GM12891 (cell line): ENCODE measurements around the gene NBAS.
A peak's percentile ranks its signal among the peaks of the same experiment; 100 is the strongest.

Experiments used
- DNase-seq: peaks from one replicate; pipeline ENCODE4 v3.0.0; 2011; ENCODE audit warnings: low spot score; ENCODE audit not compliant: insufficient read length
- FAIRE-seq: peaks from 2 replicates; lab custom pipeline; 2011; peaks lifted over from hg19 to GRCh38; lab: Jason Lieb, UNC
- PAX5 ChIP-seq: IDR thresholded peaks from 2 replicates; pipeline ENCODE4 v1.6.1; 2011; ENCODE audit warnings: low read length, moderate library complexity, mild to moderate bottlenecking; ENCODE audit not compliant: insufficient read depth, severe bottlenecking
- POLR2A ChIP-seq: IDR thresholded peaks from 2 replicates; pipeline ENCODE4 v1.6.1; 2011; ENCODE audit warnings: low read depth, low read length, control low read depth
- POLR2AphosphoS5 ChIP-seq: IDR thresholded peaks from 2 replicates; pipeline ENCODE4 v1.6.1; 2011; ENCODE audit warnings: low read depth, low read length, control low read depth
- POU2F2 ChIP-seq: IDR thresholded peaks from 2 replicates; pipeline ENCODE4 v1.6.1; 2011; ENCODE audit warnings: low read depth, mild to moderate bottlenecking, control low read depth, low read length, moderate library complexity
- SPI1 ChIP-seq: IDR thresholded peaks from 2 replicates; pipeline ENCODE4 v1.6.1; 2011; ENCODE audit warnings: low read depth, low read length, control low read depth
- TAF1 ChIP-seq: IDR thresholded peaks from 2 replicates; pipeline ENCODE4 v1.6.1; 2011; ENCODE audit warnings: low read depth, low read length, control low read depth

The NBAS gene

DNA sequence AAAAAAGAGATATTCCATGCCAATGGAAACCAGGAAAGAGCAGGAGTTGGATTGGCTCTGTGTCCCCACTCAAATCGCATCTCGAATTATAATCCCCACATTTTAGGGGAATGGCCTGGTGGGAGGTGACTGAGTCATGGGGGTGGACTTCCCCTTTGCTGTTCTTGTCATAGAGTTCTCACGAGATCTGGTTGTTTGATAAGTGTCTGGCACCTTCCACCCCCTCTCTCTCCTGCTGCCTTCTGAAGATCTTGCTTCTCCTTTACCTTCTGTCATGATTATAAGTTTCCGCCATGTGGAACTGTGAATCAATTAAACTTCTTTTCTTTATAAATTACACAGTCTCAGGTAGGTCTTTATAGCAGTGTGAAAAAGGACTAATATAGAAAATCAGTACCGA lies 355.6 kb downstream of the NBAS start:
- DNase-seq (no peak), FAIRE-seq (no peak)
- TF ChIP-seq TAF1 (no peak), POLR2AphosphoS5 (no peak), POLR2A (no peak), PAX5 (no peak), SPI1 (no peak)

DNA sequence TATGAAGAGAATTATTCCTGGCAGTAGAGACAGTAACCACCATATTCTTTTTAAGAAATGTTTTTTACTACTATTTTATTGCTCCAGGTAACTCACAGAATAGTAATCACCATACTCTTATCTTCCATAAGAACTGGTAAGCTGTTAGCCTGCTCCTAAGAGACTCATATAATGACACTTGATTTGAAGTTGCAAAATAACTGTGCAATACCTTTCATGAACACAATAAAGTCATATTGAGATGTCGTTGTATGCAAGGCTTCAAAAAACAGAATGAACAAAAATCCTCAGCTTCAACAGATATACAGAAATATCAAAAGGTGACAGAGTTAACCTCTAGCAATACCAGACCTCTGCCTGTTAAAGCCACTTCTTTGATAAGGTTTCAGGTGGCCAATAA lies 360.1 kb downstream of the NBAS start:
- no peak for DNase-seq

DNA sequence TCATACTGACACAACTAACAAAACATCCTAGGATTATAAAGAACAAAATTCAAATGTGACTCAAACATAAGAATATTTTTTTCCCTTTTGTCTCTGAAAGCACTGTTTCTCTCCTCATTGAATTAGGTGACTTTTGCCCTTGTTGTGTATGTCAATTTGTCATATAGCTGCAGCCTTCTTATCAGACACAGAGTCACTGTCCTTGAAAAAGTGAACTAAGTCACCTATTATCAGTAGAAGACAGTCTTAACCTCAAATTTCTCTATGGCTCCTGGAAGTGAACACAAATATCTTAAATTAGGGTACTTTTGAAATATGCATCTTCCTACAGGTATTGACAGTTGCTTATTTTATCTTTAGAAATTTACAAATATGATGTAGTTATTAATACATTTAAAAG lies 360.6 kb downstream of the NBAS start:
- FAIRE-seq, result no peak
- no peak for TF ChIP-seq POLR2AphosphoS5
- no peak for TF ChIP-seq TAF1
- no peak for TF ChIP-seq SPI1
- no peak for TF ChIP-seq POU2F2
- TF ChIP-seq POLR2A, result no peak
- TF ChIP-seq PAX5, result no peak
- DNase-seq, result no peak

More for the DNA sequence above, 360.1 kb downstream of the NBAS start:
- TF ChIP-seq PAX5 (no peak), POLR2AphosphoS5 (no peak), SPI1 (no peak), TAF1 (no peak), POLR2A (no peak)
- no peak for FAIRE-seq

DNA sequence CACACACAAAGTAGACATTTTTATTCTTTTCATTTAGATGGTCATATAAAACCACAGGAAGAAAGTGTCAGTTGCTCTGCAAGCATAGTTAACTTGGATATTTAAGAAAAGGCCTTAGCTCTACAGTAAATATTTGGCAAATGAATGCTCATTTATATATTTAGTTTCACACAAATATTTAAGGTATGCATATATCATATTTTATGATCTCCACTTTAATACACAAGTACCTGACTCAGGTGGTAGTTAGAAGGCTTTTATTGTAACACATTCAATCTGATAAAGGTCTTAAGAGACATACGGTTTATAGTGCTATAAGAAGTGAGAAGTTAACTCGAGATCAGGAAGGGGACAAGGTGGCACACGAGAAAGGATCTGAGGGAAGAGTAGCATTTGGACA lies 363.1 kb downstream of the NBAS start:
- no peak for DNase-seq
- no peak for FAIRE-seq

DNA sequence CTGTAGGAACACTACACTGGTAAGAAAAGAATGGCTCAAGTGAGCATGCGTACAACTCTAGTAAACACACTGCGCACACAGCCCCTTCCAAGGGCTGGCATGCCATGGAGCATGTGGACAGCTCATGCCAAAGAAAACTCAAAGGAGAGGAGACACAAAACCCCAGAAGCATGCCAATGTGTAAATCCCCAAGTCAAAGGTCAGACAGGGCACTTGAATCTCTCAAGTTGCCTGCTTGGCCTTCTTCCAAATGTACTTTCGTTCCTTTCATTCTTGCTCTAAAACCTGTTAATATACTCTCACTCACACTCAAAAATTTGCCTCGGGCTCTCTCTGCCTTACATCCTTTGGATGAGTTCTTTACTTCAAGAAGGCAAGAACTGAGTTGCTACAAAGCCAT lies 365.3 kb downstream of the NBAS start:
- no peak for DNase-seq
- TF ChIP-seq SPI1 (no peak), PAX5 (no peak), TAF1 (no peak), POLR2AphosphoS5 (no peak), POU2F2 (no peak), POLR2A (no peak)
- no peak for FAIRE-seq

More for the DNA sequence above, 363.1 kb downstream of the NBAS start:
- TF ChIP-seq SPI1, result no peak
- no peak for TF ChIP-seq POLR2A
- no peak for TF ChIP-seq POU2F2
- no peak for TF ChIP-seq TAF1

DNA sequence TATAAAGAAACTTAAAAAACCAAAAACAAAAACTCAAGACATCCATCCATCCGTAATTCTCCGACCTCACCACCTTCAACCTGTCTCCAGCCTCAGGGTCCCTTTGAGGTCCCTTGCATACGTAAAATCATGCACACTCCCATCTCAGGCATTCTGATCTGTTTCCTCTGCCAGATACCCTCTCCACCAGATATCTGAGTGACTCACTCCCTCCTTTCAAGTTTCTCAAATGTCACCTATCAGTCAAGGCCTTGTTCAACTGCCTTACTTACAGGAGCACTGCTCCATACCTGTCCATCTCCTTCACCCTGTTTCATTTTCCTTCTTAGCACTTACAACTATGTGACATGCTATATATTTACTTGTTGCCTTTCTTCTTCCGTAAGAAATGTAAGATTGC lies 369.3 kb downstream of the NBAS start:
- peak; percentile 13 for FAIRE-seq
- TF ChIP-seq POU2F2 (no peak), TAF1 (no peak), PAX5 (no peak), POLR2AphosphoS5 (no peak), POLR2A (no peak), SPI1 (no peak)
- DNase-seq, result no peak

DNA sequence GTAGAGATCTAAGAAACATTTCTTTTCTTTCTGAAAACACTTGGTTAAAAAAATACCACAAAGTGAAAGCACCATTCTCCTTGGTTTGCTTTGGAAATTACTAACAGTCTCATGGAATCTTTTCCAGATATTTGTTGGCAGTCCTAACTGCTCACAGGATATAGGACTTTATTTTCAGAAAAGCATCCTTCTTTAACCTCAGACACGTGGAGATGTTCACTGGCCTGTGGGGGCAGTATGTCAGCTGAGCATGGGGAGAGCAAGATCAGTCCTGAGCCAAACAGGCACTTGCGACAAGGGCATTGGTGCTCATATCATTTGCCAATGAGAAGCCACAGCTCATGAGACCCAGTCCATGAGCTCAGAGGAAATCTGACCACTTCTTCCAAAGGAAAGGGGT lies 371.9 kb downstream of the NBAS start:
- FAIRE-seq (no peak), DNase-seq (no peak)
- TF ChIP-seq SPI1 (no peak), TAF1 (no peak), POLR2A (no peak), POU2F2 (no peak), PAX5 (no peak), POLR2AphosphoS5 (no peak)

DNA sequence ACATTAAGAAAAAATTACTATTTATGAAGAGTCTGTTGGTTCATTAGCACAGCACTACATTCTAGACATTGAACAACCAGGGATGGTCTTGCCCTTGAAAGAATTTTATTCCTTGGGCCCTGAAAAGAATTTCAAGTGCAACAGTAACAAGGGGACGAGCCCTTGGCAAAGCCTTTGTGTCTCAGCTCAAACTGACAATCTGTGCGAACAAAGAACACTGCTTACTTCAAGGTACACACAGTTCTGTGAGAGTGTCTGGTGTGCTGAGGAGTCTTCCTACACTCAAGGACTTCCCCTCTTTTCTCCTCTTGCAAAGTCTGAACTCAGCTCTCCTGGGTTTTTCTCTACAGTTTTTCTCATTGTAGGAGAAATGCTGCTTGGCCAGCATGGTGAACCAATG lies 373.4 kb downstream of the NBAS start:
- FAIRE-seq (no peak), DNase-seq (no peak)
- TF ChIP-seq SPI1, result no peak
- TF ChIP-seq TAF1, result no peak
- TF ChIP-seq PAX5, result no peak
- no peak for TF ChIP-seq POLR2AphosphoS5
- no peak for TF ChIP-seq POU2F2
- TF ChIP-seq POLR2A, result no peak

DNA sequence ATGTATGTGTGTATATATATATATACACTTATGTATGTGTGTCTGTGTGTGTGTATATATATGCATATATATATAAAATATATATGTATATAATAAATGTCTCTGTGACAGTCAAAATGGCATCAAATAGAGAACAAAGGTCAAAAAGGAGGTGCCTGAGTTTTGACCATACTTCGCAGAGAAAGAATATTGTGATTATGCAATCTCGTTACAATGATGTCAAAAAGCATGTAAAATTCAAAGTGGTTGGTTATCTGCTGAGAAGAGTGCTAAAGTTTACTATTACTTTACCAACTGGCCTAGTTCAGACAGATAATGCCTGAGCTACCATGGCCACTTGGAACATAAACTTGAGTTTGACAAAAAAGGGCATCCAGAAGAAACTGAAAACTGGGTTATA lies 375.0 kb downstream of the NBAS start:
- FAIRE-seq (no peak), DNase-seq (no peak)
- no peak for TF ChIP-seq TAF1
- TF ChIP-seq SPI1, result no peak
- no peak for TF ChIP-seq PAX5
- TF ChIP-seq POLR2A, result no peak
- no peak for TF ChIP-seq POU2F2
- no peak for TF ChIP-seq POLR2AphosphoS5

DNA sequence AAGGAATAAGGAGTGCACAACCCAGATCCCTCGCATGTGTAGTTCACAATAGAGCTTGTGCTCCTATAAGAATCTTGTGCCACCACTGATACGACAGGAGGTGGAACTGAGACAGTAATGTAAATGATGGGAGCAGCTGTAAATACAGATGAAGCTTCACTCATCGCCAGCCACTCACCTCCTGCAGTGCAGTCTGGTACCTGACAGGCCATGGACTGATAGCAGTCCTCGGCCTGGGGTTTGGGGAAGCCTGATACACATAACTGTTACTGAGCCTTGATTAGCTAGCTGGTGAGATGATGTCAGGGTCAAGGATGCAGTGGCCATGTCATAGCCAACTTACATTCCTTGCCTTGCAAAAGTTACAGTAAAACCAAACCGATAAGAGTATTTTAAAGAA lies 376.6 kb downstream of the NBAS start:
- DNase-seq, result no peak
- no peak for FAIRE-seq
- TF ChIP-seq TAF1 (no peak), POLR2A (no peak), POLR2AphosphoS5 (no peak), SPI1 (no peak), POU2F2 (no peak), PAX5 (no peak)
